Measurements from ENCODE around the gene CNRIP1.
A peak's percentile ranks its signal among the peaks of the same experiment; 100 is the strongest.
"Not testable (repeated sequence)": the region's sequence is repeated elsewhere in the genome, so short reads cannot be mapped to it uniquely, and the experiment has no call there.

CNRIP1 gene

DNA sequence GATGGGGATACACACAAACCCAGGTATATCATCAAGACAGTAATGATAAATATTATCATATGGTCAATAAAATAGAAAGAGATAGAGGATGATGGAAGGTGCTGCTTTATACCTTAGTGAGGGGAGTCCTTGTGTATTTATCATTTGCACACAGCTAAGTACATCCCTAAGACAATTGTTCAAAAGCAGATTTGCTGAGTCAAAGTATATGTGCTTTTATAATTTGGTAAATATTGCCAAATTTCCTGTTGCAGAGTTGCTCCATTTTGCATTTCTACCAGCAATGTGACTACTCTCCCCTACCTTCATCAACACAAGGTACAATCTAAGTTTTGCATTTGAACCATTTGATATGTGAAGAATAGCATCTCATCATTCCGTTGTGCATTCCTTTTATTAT is 22.7 kb upstream of the CNRIP1 start:
- in situ Hi-C loops (cut with MboI; ENCODE audit: low pct_unique_long_range_greater_than_20kb, low sequenced_read_pairs), result no loop called here
- DNase-seq, result no peak

DNA sequence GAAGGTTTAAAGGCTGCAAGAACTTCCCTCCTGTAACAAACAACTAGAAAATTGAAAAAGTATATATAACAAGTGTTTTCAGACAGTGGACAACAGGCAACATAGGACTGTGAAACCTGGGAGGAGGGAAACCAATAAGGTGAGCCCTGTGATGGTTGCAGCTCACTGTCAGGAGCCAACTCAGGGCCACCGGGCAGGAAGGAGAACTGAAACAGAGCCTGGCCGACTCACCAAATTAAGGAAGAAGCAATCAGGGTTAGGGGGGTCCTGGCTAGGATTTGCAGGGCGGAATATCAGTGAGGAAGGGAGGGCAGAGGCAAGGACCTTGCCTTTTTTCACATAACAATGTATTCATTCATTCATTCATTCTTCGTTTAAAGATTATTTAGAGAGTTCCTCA is 21.8 kb upstream of the CNRIP1 start:
- in situ Hi-C loops (cut with MboI; ENCODE audit: low pct_unique_long_range_greater_than_20kb, low sequenced_read_pairs), result no loop called here
- DNase-seq, result no peak

DNA sequence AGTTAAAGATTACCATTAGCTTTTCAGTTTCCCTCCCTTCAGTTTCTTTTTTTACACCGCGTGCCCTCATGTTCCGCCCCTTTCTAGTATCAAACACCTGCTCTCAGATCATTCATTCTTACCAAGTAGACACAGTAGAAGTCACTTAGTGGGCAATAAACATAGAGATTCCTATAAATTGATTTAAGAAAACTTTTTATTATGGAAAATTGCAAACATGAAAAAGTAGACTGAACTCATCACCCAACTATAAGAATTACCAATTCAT is 21.2 kb upstream of the CNRIP1 start:
- no peak for DNase-seq
- in situ Hi-C loops (cut with MboI; ENCODE audit: low pct_unique_long_range_greater_than_20kb, low sequenced_read_pairs), result no loop called here

DNA sequence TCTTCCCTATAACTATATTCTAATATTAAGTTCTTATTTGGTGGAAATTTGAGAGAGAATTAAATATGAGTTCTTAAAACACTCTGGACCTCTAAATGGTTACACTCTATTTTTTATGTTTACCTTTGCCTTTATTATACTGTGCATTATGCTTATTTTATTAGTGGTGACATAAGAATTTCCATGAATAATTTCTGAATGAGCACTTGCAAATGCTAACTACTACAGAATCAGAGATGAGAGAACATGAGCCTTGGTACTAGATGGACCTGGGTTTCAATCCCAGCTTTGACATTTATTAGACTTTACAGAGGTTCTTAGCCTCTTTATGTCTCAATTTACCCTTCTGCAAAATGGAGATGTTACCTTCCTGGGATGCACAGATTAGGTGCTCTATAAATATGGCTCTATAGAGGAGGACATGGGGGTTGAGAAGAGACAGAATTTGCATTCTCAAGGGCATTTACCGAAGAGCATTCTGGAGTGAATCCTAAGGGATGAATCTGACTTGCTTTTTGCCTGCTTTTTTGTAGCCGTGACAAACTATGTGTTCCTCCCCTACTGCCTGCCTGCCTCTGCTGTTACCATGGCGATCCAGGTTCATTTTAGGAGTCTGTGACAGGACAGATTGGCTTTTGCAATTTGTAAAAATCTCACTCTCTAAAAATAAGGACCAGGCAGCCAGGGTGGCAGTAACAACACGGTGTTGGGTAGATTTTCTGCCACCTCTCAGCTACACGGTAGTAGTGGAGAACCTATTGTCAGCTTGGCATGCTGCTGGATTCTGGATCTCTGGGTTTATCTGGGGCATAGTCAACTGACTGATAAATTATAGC is 20.7 kb upstream of the CNRIP1 start:
- no peak for DNase-seq
- in situ Hi-C loops (cut with MboI; ENCODE audit: low pct_unique_long_range_greater_than_20kb, low sequenced_read_pairs), result no loop called here

DNA sequence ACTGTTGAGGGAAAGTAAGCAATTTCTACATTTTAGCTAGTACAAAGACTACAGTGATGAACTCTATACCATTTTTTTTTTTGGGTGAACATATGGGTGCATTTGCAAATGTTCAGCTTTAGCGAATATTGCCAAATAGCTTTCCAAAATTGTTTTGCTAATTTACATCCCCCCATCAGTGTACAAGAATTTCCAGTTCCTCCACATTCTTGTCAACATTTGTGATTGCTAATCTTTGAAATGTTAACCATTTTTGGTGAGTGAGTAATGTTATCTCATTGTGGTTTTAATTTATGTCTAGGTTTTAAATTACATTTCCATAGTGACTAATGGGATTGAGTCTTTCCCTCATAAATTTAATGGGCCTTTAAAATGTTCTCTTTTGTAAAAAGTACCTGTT is 16.4 kb upstream of the CNRIP1 start:
- in situ Hi-C loops (cut with MboI; ENCODE audit: low pct_unique_long_range_greater_than_20kb, low sequenced_read_pairs), result no loop called here
- DNase-seq, result no peak

DNA sequence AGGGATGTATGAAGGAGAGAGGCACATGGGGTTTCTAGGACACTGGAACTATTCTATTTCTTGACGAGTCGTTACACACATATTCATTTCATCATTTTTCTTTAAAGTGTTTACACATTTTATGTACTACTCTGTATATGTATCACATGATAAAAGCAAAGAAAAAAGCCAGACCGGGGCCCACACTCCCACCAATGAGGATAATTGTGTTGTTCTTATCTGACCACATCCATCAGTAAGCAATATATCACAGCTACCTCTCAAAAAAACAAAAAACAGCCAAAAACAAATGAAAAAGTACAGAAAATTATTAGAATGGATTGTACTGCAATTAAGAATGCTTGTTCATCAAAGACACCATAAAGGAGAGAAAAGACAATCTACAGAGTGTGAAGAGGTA is 14.2 kb upstream of the CNRIP1 start:
- DNase-seq, result no peak
- in situ Hi-C loops (cut with MboI; ENCODE audit: low pct_unique_long_range_greater_than_20kb, low sequenced_read_pairs), result no loop called here

DNA sequence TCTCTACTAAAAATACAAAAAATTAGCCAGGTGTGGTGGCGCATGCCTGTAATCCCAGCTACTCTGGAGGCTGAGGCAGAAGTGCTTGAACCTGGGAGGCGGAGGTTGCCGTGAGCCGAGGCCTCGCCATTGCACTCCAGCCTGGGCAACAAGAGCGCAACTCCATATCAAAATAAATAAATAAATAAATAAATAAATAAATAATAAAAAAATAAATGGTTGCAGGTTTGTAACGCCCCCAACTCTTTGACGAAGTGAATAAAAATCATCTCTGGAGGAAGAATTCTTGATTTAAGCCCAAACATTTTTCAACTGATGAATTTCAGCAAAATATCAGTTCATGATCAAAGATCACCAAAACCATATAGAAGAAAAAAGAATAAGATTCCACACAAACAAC is 13.3 kb upstream of the CNRIP1 start:
- in situ Hi-C loops (cut with MboI; ENCODE audit: low pct_unique_long_range_greater_than_20kb, low sequenced_read_pairs), result no loop called here
- no peak for DNase-seq

DNA sequence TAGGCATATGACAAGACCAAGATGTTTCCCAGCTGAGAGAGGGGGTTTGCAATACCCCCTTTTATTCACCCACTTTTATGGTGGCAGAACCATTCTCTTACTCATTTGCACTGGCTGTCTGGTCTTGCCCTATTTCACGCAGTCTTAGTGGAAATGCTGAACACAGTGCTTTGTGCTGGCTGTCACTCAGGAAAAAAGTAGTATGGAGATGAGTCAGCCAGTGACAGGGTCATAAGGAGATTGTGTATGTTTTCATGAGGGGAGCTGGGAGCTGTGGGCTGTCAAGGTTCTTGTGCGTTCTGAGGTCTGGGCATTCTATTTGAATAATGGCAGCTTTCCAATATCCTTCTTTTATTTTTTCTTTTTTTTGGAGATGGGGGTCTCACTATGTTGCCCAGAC is 10.9 kb upstream of the CNRIP1 start:
- DNase-seq, result no peak

DNA sequence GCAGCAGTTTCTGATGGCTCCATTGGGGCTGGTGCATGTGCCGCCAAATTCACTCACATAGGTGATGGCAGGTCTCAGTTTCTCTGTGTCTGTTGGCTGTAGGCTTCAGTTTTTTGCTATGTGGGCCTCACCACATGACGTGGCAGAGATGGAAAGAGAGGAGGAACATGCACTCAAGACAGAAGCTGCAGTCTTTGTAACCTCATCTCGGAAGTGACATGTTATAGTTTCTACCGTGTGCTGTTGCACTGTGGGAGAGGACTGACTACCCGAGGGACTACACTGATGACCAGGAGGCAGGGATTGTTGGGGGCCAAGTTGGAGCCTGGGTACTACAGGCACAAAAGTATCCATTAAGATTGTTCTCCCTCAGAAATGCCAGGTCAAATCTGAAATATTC is 9.2 kb upstream of the CNRIP1 start:
- in situ Hi-C loops (cut with MboI; ENCODE audit: low pct_unique_long_range_greater_than_20kb, low sequenced_read_pairs), result no loop called here
- DNase-seq, result no peak

More for the DNA sequence above, 10.9 kb upstream of the CNRIP1 start:
- in situ Hi-C loops (cut with MboI; ENCODE audit: low pct_unique_long_range_greater_than_20kb, low sequenced_read_pairs), result no loop called here

DNA sequence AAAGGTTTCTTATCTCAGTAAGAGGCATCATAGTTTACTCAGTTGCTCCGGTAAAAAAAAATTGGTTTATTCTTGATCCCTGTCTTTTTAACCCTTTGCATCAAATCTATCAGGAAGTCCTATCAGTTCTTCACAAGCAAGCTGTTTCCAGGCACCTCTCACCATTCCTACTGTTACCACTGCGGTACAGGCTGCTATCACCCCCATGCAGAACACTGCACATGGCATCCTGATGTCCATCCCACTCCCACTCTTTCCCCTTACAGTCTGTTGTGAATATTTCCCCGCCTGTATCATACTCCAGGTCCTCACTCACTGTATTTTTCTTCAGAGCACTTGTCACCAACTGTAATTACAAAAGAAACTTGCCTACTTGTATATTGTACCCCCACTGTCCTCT is 5.3 kb upstream of the CNRIP1 start:
- in situ Hi-C loops (cut with MboI; ENCODE audit: low pct_unique_long_range_greater_than_20kb, low sequenced_read_pairs), result no loop called here
- DNase-seq, result no peak

DNA sequence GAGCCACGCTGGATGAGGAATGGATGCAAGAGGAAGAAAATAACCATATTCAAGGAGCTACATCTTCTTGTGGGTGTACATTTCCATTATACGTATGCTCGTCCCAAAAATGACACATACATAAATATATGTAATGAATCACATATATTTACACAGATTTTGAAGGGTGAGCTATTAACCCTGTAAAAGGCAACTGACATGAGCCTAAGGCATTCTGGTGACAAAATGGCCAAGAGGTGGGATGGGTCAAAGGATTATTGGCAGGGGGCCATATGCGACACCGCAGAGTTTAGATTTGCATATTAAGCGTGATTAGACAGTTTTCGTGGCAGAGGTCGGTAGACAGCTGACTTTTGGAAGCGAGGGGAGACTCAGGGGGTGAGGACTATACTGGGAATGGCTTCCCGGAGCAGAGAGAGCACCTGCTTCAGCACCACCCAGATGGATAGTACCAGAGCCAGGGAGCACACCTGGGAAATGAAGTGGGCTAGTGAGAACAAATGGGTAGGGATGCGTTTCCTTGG is 431 bp upstream of the CNRIP1 start:
- peak; percentile 47 for DNase-seq
- in situ Hi-C loops (cut with MboI; ENCODE audit: low pct_unique_long_range_greater_than_20kb, low sequenced_read_pairs), result no loop called here

DNA sequence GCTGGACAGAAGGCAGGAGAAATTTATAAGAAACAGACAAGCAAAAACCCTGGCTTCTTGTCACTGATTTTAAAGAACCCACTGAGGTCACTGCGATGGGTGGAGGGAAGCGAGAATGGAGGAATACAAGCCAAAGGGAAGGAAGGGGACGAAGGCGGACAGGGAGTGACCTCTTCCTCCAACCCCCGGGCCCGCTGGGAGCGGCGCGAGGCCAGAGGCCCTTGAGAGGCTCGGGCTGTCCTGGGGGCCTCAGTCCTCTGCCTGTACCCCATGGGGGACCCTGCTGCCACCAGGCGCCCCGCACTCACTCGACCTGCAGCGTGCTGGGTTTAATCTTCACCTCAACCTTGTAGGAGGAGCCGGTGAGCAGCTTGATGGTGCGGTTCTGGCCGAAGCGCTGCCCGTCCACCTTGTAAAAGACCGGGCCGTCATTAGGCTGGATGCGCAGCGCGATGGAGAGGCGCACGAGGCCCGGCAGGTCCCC is 793 bp downstream of the CNRIP1 start:
- no peak for DNase-seq
- in situ Hi-C loops (cut with MboI; ENCODE audit: low pct_unique_long_range_greater_than_20kb, low sequenced_read_pairs), result no loop called here

DNA sequence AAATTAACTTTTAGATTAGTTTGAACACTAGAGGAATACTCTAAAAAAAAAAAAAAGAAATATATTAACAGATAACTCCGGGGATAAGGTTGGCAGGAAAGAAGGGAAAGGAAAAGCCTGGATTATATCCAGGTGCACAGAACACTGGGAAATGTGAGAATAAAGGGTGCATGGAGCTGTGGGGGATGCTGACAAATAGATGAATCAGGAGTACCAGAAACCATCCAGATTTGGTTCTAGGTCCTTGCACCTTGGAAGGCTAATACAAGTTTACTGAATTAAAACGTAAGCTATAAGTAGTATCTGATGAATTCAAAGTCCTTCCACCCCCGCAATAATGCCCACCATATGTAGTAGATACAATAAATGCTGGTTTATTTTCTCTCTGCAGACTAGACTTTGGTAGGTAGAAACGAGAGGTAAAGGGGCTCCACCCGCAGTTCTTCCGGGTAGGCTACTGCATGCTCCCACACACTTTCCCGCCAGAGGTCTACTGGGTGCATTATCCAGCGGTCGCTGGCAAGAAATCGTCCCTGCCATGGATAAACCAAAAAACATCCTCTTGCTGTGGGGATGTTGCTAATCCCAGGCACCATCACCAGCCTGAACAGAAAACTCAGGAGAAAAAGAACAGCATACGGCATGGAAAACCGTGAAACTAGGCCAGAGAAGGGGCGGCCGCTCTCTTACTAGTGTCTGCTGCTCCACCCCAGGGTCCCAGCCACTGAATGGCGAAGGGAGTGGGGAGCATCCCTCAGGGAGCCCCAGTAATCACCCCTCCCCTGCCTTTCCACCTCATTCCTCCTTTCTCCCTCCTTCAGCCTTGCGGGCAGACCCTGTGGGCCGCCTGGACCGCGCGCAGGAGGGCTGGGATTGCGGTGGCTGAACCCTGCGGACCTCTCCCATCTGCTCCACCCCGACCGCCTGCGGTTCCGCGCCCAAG is 1.5 kb downstream of the CNRIP1 start:
- in situ Hi-C loops (cut with MboI; ENCODE audit: low pct_unique_long_range_greater_than_20kb, low sequenced_read_pairs), result no loop called here

DNA sequence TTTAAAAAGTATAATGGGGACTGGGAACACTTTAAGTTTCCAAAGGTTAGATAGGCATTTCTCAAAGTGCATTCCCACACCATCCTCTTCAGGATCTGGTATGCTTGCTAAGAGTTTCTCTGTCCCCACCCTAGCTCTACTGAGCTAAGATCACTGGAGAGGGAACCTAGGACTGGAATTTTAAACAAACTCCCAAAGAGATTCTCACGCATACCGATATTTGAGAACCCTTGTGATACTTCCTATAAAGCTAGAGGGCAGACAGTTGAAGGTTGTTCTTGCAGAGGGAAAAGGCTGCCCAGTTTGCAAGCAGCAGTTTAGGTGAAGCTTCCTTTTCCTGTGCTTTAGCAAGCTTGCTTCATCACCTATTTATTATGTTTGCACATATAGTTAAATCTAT is 3.6 kb downstream of the CNRIP1 start:
- in situ Hi-C loops (cut with MboI; ENCODE audit: low pct_unique_long_range_greater_than_20kb, low sequenced_read_pairs), result no loop called here
- DNase-seq, result peak; percentile 20

More for the DNA sequence above, 1.5 kb downstream of the CNRIP1 start:
- no peak for DNase-seq

DNA sequence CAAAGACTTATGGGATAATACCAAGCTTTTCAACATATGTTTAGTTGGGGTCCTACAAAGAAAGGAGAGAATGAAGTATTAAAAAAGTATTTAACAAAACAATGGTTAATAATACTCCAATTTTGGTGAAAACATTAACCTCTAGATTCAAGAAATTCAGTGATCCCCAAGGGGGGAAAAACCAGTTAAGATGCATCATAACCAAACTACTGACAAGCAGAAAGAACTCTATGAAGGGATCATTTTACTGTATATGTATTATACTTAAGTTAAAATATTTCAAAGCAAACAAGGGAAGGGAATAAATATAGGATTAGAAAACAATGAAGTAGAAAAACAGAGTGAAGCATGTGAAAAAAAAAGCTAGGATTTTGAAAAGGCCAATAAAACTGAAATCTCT is 8.7 kb downstream of the CNRIP1 start:
- in situ Hi-C loops (cut with MboI; ENCODE audit: low pct_unique_long_range_greater_than_20kb, low sequenced_read_pairs), result no loop called here
- DNase-seq, result no peak

DNA sequence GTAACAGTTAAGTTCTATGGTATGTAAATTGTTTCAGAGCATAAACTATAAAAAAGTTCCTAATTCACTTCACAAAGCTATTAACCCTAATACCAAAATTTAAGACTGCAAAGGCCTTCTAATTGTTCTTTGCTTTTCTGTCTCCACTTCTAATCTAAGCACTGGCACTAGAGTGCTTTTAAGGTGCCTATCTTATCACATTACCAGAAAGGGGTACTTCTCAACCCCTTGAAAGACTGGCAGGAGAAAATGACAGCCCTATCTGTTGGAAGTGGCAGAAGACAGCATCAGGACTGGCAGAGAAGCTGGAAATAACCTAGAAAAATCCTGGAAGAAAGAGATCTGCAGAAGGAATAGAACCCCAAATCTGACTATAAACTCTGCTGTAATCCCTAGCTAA is 10.3 kb downstream of the CNRIP1 start:
- in situ Hi-C loops (cut with MboI; ENCODE audit: low pct_unique_long_range_greater_than_20kb, low sequenced_read_pairs), result no loop called here
- DNase-seq, result no peak

DNA sequence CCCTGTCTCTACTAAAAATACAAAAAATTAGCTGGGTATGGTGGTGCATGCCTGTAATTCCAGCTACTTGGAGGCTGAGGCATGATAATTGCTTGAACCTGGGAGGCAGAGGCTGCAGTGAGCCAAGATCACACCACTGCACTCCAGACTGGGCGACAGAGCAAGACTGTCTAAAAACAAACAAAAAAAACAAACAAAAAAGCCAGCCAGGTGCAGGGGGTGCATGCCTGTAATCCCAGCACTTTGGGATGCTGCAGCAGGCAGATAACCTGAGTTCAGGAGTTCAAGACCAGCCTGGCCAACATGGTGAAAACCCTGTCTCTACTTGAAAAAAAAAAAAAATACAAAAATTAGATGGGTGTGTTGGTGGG is 15.9 kb downstream of the CNRIP1 start:
- in situ Hi-C loops (cut with MboI; ENCODE audit: low pct_unique_long_range_greater_than_20kb, low sequenced_read_pairs), result not testable (repeated sequence)

DNA sequence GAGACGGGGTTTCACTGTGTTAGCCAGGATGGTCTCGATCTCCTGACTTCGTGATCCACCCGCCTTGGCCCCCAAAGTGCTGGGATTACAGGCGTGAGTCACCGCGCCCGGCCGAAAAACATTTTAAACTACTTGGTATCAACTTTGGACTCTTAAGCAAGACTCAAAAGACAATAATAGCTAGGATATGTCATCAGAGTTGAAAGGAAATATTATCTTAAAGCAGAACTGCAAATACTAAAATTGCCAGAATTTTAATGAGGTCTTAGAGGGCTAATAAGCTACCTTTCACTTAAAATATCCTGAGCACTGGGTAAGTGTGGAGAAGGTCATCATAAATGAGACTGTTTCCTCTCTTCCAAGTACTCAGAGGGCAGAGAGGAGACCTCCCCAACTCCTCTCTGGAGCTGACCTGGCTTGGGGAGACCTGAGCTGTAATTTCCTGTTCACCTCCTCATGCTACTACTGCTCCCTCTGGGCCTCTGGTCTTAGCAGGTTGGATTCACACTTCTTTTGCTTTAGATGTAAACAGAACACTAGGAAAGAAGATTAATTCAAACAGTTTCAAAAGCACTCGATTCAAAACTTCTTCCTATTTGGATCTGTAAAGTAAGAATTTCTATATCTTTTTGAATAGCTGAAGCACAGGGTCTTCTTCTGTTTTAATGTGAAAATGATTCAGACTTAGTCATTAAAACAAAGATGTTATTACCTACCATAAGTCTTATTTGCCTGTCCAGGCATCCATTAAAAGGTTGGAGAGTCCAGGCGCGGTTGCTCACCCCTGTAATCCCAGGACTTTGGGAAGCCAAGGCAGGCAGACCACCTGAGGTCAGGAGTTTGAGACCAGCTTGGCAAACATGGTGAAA is 16.5 kb downstream of the CNRIP1 start:
- DNase-seq, result no peak
- in situ Hi-C loops (cut with MboI; ENCODE audit: low pct_unique_long_range_greater_than_20kb, low sequenced_read_pairs), result no loop called here

More for the DNA sequence above, 15.9 kb downstream of the CNRIP1 start:
- DNase-seq, result not testable (repeated sequence)

DNA sequence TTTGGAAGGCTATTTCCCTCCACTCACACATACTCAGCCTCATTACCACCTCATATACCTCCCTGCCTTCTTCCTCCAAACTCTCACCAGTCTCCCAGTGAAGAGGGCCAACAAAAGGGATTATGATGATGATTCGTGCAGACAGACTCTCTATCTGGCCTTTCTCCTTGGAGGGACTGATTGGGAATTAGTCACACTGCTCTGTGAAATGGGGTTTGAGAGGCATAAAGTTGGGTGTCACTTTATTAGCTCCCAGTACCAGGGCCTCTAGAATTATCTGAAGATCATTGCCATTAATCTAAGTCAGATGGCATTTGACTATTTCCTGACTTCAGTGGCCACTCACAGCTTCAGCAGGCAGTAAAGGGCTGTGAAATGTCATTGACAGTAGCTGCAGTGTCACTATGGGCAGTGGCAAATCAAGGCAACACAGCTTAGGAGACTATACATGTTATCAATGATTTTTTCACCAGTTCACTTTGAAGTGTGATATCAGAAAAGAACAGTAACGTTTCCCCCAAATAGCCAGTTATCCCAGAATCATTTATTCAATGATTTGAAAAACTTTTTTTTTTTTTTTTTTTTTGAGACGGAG is 17.4 kb downstream of the CNRIP1 start:
- DNase-seq, result no peak
- in situ Hi-C loops (cut with MboI; ENCODE audit: low pct_unique_long_range_greater_than_20kb, low sequenced_read_pairs), result no loop called here

All from KBM-7 (cell line).